C4-2B (cell line): ENCODE measurements around the gene ADGRB2.

Experiments
- H3K27ac ChIP-seq: fragments of 450-650 bp; 2 replicates; pipeline ENCODE4 v1.5.1; 2017
- CTCF ChIP-seq: fragments of 450-650 bp; conservative IDR thresholded peaks from 2 replicates; pipeline ENCODE4 v1.5.1; 2017; ENCODE audit warnings: mild to moderate bottlenecking
- ZFX ChIP-seq: fragments of 450-650 bp; IDR thresholded peaks from 2 replicates; pipeline ENCODE4 v1.6.1; 2017

The ADGRB2 gene

DNA sequence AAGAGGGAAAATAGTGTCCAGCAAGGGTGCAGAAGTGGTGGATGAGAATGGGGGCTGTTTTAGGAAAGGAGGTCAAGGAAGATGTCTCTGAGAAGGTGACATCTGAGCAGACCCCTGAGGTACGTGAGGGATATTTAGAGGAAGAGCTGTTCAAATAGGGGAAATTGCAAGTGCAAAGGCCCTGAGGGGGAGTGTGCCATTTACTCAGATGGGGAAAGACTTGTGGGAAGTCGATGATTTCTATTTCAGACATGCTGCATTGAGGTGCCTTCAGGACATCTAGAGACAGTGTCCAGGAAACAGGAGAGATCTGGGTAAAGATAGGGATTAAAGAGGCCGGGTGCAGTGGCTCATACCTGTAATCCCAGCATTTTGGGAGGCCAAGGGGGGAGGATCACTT lies 10.4 kb upstream of the ADGRB2 start:
- no peak overlapping the region for H3K27ac ChIP-seq
- no peak for TF ChIP-seq ZFX
- no peak for TF ChIP-seq CTCF

DNA sequence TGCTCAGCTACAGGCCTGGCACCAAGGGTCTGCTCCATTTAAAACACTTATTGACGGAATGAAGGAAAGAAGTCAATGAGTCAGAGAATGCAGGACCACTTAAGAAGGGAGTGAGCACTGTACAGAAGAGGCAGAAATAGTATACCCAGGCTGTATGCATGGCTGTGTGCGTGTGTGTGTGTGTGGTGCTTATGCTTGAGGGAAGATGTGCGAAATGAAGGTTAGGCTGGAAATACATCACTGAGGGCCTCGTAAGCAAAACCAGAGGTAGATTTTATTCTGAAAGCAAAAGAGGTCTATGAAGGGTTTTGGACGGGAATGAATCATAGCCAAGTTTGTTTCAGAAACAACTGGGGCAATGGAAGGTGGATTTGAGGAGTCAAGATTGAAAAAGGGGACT lies 9.7 kb upstream of the ADGRB2 start:
- no peak overlapping the region for H3K27ac ChIP-seq
- TF ChIP-seq ZFX (no peak), CTCF (no peak)

DNA sequence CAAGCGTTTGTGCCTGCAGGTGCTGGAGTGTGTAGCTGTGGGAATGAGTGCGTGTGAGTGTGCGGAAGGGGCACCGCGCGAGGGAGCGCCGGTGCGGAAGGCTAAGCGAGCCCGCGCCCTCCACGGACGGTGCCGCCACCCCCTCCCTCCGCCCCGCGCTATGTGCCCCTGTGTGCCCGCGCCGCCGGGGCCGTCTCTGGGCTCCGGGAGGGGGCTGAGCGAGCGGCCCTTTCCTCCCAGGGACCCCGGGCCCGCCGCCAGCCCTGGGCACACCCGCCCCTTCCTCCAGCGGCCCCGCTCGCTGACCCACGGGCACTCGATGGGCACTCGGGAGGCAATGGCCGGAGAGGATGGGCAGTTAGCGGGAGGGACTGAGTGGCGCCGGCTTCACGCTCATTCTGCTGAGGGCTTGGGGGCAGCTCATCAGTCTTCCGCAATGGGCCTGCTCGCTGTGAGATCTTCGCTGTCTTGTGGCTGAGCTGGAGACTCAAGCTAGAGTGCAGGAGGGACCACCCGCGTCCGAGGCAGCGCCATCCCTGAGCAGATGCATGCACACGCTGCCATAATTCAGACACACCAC lies 8.6 kb upstream of the ADGRB2 start:
- no peak for TF ChIP-seq ZFX
- TF ChIP-seq CTCF, result no peak
- H3K27ac ChIP-seq, result no peak overlapping the region

GRCh38 chr1:31771891-31772668 lies 7.9 kb upstream of the ADGRB2 start:
- H3K27ac ChIP-seq, result no peak overlapping the region
- no peak for TF ChIP-seq ZFX
- TF ChIP-seq CTCF, result no peak

DNA sequence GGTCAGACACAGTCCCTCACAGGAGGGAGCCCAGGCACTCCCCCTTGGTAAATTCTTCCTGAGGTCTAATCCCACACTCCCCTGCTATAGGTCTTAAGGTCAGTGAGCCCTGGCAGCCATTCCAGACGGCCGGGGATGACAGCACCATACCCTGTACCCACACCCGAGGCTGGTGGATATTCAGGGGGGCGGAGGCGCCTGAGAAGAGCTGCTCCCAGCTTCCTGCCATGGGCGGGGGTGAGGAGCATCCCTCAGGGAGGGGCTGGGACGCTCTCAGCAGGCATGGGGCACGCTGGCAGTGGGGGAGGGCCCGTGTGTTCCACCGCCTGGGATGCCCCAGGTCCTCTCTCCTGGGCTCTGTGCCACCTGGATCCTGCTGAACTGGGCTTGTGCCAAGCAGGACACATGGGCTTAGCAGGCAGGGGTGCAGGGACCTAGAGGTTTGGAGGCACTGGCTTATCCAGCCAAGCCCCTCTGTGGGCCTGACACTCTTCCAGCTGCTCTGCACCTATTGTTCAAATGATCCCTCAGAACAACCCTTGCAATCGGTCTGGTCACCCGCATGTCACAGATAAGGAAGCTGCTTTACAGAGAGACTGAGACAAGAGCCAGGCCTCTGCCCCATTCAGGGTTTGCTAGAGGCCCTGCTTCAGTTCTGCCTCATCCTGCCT lies 5.7 kb upstream of the ADGRB2 start:
- peak overlapping the region; percentile 38 for H3K27ac ChIP-seq
- TF ChIP-seq ZFX (peak; percentile 27; the same call in 1 of the 2 replicates), CTCF (no peak)

DNA sequence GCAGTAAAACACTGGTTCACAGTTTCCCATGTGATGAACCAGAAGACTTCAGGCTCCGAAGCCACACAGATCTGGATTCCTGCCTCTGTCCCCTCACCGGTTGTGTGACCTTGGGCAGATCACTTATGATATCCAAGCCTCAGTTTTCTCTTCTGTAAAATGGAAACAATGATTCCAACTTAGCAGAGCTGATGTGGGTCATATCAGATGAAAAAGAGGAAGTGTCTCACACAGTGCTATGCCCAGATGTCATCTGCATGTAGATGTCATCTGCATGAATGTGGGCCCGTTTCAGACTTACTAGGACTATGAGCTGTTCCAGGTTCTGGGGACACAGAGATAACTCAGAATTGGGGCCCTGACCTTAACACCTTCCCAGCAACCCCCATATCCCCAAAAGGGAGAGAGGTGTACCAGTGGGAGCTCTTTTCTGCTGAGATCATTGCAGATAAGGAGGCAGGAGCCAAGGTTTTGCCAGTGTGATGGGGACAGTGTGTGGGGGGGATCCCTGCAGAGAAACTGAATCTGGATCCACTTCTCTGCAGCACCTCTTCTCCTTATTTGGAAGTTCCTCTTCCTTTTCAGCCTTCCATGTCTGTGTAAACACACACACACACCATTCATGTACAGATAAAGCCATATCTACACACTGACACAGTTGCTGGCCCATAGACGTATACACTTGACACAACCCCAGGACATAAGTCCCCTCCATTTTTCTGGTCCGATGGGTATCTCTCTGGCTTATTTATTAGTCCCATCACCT lies 5.0 kb upstream of the ADGRB2 start:
- TF ChIP-seq CTCF (no peak), ZFX (no peak)
- peak overlapping the region; percentile 38 for H3K27ac ChIP-seq
